NCI-H774 (cell line): ENCODE data around the gene LHFPL6.

ENCODE experiments used
- DNase-seq: peaks from one replicate; lab custom pipeline; 2025; lab: John Stamatoyannopoulos, UW

Gene LHFPL6

GRCh38 chr13:39385621-39386231 is 217.3 kb downstream of the LHFPL6 start:
- DNase-seq: peak; percentile 6

GRCh38 chr13:39385154-39385553 is 217.8 kb downstream of the LHFPL6 start:
- no peak for DNase-seq

- DNase-seq: no peak
Observed at GRCh38 chr13:39381456-39381855, 221.5 kb downstream of the LHFPL6 start.

DNA sequence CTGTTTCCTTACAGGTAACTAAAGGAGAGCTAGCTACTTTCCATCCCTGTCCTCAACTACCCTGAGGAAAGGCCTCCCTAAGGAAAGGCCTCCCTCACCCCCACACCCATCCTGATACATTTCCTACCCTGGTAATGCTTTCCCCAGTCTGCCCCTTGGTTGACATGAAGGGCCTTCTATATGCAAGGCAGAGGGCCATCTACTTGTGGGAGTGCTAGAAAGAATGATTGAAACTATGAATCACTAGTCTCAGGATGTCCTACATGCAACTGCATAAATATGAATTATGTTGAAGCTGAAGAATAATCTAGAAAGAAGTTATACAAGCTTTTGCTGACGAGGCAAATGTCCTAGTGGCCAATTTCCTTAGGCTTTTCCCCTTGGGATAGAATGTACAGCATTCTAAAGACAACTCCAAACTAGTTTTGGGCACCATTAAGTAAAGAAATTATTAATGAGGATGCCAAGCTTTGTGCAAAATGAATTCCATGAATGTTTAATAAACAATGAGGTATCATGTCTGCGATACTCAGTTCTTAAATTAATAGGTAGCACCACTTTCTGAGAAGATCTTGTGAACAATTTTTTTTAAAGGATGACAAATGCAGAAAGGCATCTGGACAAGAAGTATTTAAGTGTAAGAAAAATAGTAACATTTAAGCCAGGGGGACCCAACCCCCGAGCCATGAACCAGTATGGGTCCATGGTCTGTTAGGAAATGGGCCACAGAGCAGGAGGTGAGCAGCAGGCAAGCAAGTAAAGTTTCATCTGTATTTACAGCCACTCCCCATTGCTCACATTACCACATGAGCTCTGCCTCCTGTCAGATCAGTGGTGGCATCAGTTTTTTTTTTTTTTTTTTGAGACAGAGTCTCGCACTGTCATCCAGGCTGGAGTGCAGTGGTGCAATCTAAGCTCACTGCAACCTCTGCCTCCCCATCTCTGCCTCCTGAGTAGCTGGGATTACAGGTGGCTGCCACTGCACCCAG is 223.0 kb downstream of the LHFPL6 start:
- no peak for DNase-seq

- no peak for DNase-seq
Observed at GRCh38 chr13:39379118-39379517, 223.9 kb downstream of the LHFPL6 start.

DNA sequence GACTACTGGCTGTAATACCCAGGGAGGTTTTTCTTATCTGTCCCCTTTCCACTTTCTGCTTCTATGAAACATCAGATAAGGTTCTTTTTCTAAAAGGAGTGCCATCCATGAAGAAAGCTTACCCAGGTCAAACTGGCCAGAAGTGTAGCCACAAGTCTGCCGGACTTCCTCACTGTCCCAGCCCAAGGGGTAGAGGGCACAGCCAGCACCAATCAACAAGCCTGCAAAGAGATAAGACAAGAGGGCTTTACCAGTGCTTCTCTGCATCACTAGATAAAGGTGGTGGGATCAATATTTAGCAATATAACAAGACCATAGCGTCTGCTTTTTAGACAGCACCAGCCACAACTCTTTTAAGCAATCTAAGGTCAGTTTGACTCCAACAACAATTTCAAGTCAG is 224.7 kb downstream of the LHFPL6 start:
- DNase-seq: no peak

GRCh38 chr13:39377699-39378098 is 225.3 kb downstream of the LHFPL6 start:
- DNase-seq: no peak

DNA sequence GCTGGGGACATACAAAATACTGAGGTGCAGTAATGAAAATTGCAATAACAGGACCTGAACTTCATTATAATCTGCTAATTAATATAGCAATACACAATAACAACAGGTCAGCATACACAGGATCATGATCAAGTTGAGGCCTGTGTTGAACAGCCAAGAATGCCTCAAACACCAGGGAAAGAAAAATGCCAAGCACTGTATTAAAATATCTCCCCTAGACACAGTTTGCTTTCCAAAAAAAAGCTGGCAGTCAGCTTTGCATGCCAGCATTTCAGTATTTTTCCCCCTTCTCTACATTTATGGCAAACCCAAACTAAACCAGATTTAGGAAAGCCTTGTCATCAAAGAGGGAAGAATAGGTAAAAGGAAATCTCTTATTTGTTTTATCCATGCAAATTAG is 226.9 kb downstream of the LHFPL6 start:
- DNase-seq: no peak

DNA sequence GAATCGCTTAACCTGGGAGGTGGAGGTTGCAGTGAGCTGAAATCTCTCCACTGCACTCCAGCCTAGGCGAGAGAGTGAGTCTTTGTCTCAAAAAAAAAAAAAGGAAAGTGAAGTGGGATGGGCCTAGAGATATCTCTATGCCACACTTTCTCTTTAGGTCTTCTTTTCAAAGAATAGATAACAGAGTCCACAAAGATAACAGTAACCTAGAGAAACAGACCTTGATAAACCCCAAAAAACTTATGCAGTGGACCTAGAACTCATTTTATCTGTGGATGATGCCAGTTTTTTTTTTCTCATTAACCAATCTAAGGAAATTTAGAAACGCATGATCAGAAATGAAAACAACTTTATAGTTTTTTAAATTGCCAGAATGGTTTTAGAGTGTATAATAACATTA is 227.4 kb downstream of the LHFPL6 start:
- DNase-seq: no peak

DNA sequence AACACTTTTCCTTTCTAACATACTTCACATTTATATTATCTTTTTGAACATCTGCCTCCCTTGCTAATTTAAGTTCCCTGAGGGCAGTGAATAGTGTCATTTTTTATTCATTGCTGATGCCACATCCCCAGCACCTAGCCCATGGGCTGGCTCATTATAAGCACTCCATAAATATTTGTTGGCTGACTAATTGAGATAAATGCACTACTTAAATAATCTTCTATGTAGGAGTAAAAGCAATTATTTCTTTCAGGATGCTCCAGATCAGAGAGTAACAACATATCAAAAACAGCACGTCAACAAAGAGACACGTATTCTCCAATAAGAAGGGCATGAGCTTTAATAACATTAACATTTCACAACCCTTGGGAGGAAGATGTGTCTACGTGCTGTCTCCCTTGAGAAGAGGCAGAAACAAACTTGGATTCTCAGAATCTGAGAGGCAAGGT is 228.2 kb downstream of the LHFPL6 start:
- no peak for DNase-seq

GRCh38 chr13:39373145-39373544 is 229.8 kb downstream of the LHFPL6 start:
- no peak for DNase-seq

DNA sequence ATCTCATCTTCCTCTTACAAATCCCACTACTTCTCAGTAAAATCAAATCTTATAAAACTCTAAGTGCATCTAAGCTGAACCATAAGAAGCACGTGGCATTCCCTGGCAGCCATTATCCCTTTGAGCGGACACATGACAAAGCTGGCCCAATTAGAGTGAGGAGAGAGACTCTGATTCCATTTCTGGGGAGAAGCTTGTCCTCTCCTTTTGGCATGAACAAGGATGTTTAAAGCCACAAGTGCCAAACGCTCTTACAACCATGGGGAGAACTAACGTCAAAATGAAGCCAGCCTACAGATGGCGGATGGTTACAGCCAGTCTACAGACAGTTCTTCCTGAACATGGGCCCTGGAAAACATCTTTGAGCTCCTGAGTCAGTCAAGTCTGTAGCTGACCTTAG is 231.3 kb downstream of the LHFPL6 start:
- DNase-seq: no peak

DNA sequence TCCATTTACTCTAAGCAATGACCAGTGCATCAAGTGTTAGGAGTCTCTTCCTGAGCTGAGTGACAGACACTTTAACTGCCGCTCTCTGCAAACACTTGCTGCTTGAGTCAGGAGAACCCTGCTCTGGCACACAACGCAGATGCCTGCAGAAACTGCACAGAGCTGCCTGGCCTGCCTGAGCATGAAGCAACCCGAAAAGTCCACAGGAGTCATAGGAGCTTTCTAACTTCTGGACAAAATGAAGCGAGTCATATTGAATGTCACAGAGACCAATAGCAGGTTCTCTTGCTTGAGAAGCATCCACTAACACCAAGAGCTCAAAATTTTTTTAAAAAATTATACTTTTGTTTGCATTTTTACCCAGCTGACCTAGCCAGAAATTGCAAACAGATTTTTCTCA is 232.4 kb downstream of the LHFPL6 start:
- DNase-seq: no peak

DNA sequence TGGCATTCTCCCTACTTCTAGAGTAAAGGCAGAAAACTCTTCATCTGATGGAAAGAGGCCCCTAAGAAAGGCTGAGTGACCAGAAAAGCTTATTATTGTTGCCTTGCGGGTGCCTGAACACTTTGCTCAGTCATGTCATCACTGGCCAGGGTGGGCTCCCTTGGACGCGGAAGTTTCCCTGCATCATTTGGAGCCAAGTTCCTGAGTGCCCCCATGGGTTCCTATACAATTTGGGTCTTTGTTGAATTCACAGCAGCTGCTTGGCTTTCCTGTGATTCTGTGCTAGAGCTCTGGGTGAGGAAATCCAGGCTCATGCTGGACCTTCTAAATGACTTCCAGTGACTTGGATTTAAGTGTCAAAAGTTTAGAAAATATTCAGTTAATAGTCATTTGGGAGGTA is 232.9 kb downstream of the LHFPL6 start:
- DNase-seq: no peak

- no peak for DNase-seq
Observed at GRCh38 chr13:39369161-39369890, 233.7 kb downstream of the LHFPL6 start.

DNA sequence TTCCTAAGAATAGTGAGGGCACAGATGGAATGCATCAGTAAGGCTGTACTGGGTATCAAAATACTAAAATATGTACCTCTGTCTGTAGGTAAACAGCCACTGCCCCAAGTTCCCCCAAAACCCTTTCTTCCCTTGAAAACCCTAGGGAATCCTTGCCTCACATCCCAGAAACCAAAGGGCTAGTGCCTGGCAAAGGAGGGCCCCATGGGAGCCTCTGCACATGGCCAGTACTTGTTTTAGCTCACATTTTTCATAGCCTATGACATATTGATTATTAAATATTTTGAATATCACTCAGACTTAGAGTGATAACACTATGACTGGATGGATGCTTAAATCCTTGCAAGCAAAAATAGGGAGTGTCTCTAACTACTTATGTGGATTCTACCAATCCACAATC is 237.1 kb downstream of the LHFPL6 start:
- no peak for DNase-seq

DNA sequence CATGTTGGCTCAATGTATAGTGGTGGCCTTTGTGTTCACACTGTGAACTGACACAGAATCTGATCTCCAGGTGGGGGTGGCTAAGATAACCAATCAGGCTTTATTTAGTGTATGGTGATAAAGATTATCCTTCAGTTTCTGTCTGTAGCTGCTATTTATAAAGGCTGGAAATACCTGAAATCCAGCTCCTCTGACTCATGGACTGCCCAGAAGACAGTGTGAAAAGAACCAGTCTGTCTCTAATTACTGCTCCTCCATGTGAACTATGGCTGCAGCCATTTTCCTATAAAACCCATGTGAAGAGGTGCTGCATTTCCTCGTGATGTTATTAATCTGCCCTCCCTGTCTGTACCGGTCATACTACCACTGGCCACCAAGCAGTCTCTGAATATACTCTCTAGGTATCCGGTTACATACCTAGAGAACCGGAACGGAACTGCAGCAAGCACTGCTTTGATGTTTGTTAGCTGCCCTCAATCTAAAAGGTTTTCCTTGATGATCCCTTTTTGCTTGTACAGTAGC is 238.0 kb downstream of the LHFPL6 start:
- DNase-seq: no peak

DNA sequence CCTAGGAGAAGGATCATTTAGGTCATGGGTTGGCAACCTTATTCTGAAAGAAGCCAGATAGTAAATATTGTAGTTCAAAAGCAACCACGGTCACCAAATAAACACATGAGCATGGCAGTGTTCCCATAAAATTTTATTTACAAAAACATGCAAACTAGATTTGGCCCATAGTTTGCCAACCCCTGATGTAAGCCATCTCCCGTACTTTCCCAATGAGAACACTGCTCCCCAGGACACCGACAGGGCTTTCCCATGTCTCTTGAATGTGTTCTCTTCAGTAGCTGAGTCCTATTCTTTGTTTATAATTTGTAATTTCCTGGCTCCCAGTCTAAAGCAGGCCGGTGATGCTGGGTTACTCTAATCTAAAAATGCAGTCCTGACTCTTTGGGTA is 239.6 kb downstream of the LHFPL6 start:
- no peak for DNase-seq

- DNase-seq: no peak
Observed at GRCh38 chr13:39362652-39363381, 240.2 kb downstream of the LHFPL6 start.

GRCh38 chr13:39353988-39354387 is 249.0 kb downstream of the LHFPL6 start:
- DNase-seq: no peak

DNA sequence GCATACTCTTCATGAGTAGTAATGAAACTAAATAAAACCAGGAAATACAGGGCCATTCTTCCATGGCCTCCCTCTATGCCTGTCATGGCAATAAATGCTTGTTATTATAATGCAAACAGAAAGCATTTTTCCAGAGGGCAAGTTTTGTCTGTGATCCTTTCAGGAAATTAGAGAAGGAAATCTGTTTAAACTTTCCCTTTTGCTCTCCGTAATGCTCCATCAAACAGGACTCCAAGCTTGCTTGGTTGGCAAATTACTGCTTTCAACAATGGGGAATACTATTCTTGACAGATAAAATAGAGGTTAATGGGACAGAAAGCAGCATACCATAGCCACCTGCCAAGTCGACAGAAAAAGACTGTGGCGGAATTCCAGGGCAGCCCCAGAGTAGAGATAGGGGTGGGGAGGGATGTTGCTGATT is 252.5 kb downstream of the LHFPL6 start:
- no peak for DNase-seq
